Measurements from ENCODE around the gene ARID3C.

DNA sequence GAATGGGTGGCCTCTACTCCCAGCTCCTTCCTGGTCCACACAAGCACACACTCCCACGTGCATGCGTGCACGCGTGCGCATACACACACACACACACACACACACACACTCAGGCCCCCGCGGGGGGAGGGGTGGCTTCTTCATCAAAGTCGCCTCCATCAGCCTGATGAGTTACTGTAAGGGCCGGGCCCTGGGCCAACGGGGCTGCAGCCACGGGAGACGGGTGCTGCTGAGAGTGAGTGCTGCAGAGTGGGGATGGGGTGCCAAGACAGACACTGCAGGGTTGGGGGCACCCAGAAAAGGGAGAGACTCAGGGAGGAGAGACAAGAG, 57.4 kb downstream of the ARID3C start:
- TF ChIP-seq, protein P1, sequence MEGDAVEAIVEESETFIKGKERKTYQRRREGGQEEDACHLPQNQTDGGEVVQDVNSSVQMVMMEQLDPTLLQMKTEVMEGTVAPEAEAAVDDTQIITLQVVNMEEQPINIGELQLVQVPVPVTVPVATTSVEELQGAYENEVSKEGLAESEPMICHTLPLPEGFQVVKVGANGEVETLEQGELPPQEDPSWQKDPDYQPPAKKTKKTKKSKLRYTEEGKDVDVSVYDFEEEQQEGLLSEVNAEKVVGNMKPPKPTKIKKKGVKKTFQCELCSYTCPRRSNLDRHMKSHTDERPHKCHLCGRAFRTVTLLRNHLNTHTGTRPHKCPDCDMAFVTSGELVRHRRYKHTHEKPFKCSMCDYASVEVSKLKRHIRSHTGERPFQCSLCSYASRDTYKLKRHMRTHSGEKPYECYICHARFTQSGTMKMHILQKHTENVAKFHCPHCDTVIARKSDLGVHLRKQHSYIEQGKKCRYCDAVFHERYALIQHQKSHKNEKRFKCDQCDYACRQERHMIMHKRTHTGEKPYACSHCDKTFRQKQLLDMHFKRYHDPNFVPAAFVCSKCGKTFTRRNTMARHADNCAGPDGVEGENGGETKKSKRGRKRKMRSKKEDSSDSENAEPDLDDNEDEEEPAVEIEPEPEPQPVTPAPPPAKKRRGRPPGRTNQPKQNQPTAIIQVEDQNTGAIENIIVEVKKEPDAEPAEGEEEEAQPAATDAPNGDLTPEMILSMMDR (IDR thresholded peaks at IDR 0.05), result no peak
- TF ChIP-seq POLR2A (IDR thresholded peaks at IDR 0.05), result no peak
